ENCODE results near the gene ZNF80. TPM values are rescaled to one million over a fixed set of nuclear protein-coding genes. Genes with fewer than 3 reads are reported as not detected.
A peak's percentile ranks its signal among the peaks of the same experiment; 100 is the strongest.

ZNF80 gene
- total and polyA plus RNA-seq, 7 experiments from 2014 or later, result 0.27 to 0.65 (median 0.60) TPM; not detected in 1

DNA sequence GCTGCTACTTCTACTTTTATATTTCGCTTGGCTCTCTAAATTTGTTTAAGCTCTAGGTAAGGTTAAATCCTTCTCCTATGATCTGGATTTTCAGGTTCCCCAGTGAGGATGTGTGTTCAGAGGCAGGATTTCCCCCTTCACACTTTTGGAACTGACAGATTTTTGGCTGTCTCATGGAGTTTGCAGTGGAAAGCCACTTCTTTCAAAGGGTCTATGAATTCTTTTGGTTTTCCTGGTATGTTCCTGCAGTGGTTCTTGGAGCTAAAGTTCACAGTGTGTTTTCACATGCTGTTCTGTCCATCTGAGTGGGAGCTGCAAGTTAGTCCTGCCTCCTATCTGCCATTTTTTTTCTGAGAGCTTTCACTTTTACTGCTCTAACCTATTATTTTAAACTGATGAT, 34.9 kb upstream of the ZNF80 start:
- no peak overlapping the region for H3K27ac ChIP-seq (ENCODE audit: low read depth, low read length)
- ATAC-seq, result no peak
- H3K36me3 ChIP-seq (ENCODE audit: control insufficient read depth in 2 of 3, insufficient read depth in 3 of 3, low read length in 3 of 3), result no peaks in the 10 kb centered on the region
- peak overlapping the region in 1 of 9 donors; percentile 65 for H3K27ac Mint-ChIP-seq
- peaks cover 0 to 8% (median 0%) of the 10 kb centered on the region in 3 experiments for H3K9me3 ChIP-seq (ENCODE audit: control insufficient read depth in 2 of 3, low read length in 3 of 3)
- POLR2A ChIA-PET, result interaction anchor here (1.7 kb wide), 1 partner anchor 59 kb away, joined by 3 read pairs; no protein-coding TSS in a partner anchor
- H3K27me3 ChIP-seq (ENCODE audit: control insufficient read depth in 2 of 2, insufficient read depth in 2 of 2, low read length in 2 of 2), result no peaks in the 10 kb centered on the region
- DNase-seq, result no peak
- no peaks in the 10 kb centered on the region for H3K27me3 Mint-ChIP-seq
- peaks cover 7 to 39% (median 22%) of the 10 kb centered on the region in 11 donors for H3K9me3 Mint-ChIP-seq
- peaks cover 5 to 21% (median 8%) of the 10 kb centered on the region in 5 donors for H3K36me3 Mint-ChIP-seq
- peaks cover 0 to 3% of the 10 kb centered on the region in 2 donors for H3K4me1 ChIP-seq (ENCODE audit: control insufficient read depth in 2 of 2, insufficient read depth in 2 of 2, low read length in 2 of 2)
- peaks cover 0 to 6% (median 0%) of the 10 kb centered on the region in 7 donors for H3K4me1 Mint-ChIP-seq
- intact Hi-C loops (cut with micrococcal nuclease), result no loop called here
- CTCF ChIA-PET, result no interaction called here
- H3K4me3 ChIP-seq (ENCODE audit: low read length), result no peak overlapping the region
- no peak overlapping the region for H3K4me3 Mint-ChIP-seq

DNA sequence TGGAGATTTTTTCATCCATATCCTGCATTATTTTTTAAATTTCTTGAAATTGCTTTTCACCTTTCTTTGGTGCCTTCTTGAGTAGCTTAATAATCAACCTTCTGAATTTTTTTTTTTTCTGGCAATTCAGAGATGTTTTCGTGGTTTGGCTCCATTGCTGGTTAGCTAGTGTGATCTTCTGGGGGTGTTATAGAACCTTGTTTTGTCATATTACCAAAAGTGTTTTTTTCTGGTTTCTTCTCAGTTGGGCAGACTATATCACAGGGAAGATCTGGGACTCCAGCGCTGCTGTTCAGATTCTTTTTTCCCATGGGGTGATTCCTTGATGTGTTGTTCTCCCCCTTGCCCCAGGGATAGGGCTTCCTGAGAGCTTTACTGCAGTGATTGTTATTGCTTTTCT, 32.6 kb upstream of the ZNF80 start:
- H3K9me3 ChIP-seq (ENCODE audit: control insufficient read depth in 2 of 3, low read length in 3 of 3), result peaks cover 0 to 8% (median 0%) of the 10 kb centered on the region in 3 experiments
- peaks cover 7 to 39% (median 22%) of the 10 kb centered on the region in 11 donors for H3K9me3 Mint-ChIP-seq
- H3K36me3 ChIP-seq (ENCODE audit: control insufficient read depth in 2 of 3, insufficient read depth in 3 of 3, low read length in 3 of 3), result no peaks in the 10 kb centered on the region
- CTCF ChIA-PET, result interaction anchor here (1.2 kb wide), 1 partner anchor 21 kb away, joined by 5 read pairs; no protein-coding TSS in a partner anchor
- no peak overlapping the region for H3K4me3 ChIP-seq (ENCODE audit: low read length)
- H3K4me1 Mint-ChIP-seq, result peaks cover 0 to 5% (median 0%) of the 10 kb centered on the region in 7 donors
- H3K36me3 Mint-ChIP-seq, result peaks cover 5 to 20% (median 8%) of the 10 kb centered on the region in 5 donors
- intact Hi-C loops (cut with micrococcal nuclease), result no loop called here
- H3K27me3 ChIP-seq (ENCODE audit: control insufficient read depth in 2 of 2, insufficient read depth in 2 of 2, low read length in 2 of 2), result no peaks in the 10 kb centered on the region
- H3K4me3 Mint-ChIP-seq, result no peak overlapping the region
- POLR2A ChIA-PET, result no interaction called here
- DNase-seq (no peak), ATAC-seq (no peak)
- H3K4me1 ChIP-seq (ENCODE audit: control insufficient read depth in 2 of 2, insufficient read depth in 2 of 2, low read length in 2 of 2), result peaks cover 0 to 3% of the 10 kb centered on the region in 2 donors
- no peaks in the 10 kb centered on the region for H3K27me3 Mint-ChIP-seq
- H3K27ac Mint-ChIP-seq, result no peak overlapping the region
- no peak overlapping the region for H3K27ac ChIP-seq (ENCODE audit: low read depth, low read length)

- H3K9me3 Mint-ChIP-seq, result peaks cover 0 to 22% (median 8%) of the 10 kb centered on the region in 11 donors
- intact Hi-C loops (cut with micrococcal nuclease), result no loop called here
Observed at GRCh38 chr3:114260152-114260551, 22.8 kb upstream of the ZNF80 start.

DNA sequence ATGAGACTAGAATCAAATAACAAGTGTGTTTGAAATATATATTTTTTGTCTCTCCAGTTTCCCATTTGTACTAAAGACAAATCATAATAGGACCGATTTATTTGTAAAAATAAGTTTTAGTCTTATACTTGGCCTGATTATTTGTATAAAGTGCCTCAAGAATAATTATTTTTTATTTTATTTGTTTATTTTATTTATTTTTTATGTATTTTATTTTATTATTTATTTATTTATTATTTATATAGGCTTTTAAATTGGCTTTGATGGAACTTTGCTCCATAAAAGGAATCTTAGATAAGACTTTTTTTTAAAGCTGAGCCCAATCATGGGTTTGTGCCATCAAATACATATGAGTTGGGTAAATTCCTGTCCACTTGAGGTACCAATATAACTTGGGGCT, 22.2 kb upstream of the ZNF80 start:
- Histone ChIP-seq H3K9me3 (ENCODE audit: control insufficient read depth in 2 of 3, low read length in 3 of 3) (no peaks in the 10 kb centered on the region), H3K36me3 (ENCODE audit: control insufficient read depth in 2 of 3, insufficient read depth in 3 of 3, low read length in 3 of 3) (no peaks in the 10 kb centered on the region), H3K27ac (ENCODE audit: low read depth, low read length) (no peak overlapping the region), H3K4me1 (ENCODE audit: control insufficient read depth in 2 of 2, insufficient read depth in 2 of 2, low read length in 2 of 2) (no peaks in the 10 kb centered on the region), H3K27me3 (ENCODE audit: control insufficient read depth in 2 of 2, insufficient read depth in 2 of 2, low read length in 2 of 2) (no peaks in the 10 kb centered on the region), H3K4me3 (ENCODE audit: low read length) (no peak overlapping the region)
- peaks cover 0 to 21% (median 8%) of the 10 kb centered on the region in 11 donors for H3K9me3 Mint-ChIP-seq
- DNase-seq (no peak), ATAC-seq (no peak)
- ChIA-PET CTCF (interaction anchor here (1.0 kb wide), 1 partner anchor 10 kb away, joined by 3 read pairs; no protein-coding TSS in a partner anchor), POLR2A (no interaction called here)
- peaks cover 0 to 4% (median 0%) of the 10 kb centered on the region in 5 donors for H3K27me3 Mint-ChIP-seq
- no peak overlapping the region for H3K27ac Mint-ChIP-seq
- H3K4me1 Mint-ChIP-seq, result no peaks in the 10 kb centered on the region
- no peak overlapping the region for H3K4me3 Mint-ChIP-seq
- intact Hi-C loops (cut with micrococcal nuclease), result no loop called here
- H3K36me3 Mint-ChIP-seq, result peaks cover 0 to 7% (median 0%) of the 10 kb centered on the region in 5 donors

More at GRCh38 chr3:114260152-114260551, 22.8 kb upstream of the ZNF80 start:
- Mint-ChIP-seq H3K27ac (no peak overlapping the region), H3K36me3 (peaks cover 0 to 7% (median 0%) of the 10 kb centered on the region in 5 donors), H3K4me3 (no peak overlapping the region), H3K4me1 (no peaks in the 10 kb centered on the region), H3K27me3 (peaks cover 0 to 4% (median 0%) of the 10 kb centered on the region in 5 donors)
- ChIA-PET CTCF (interaction anchor here (1.0 kb wide), 1 partner anchor 11 kb away, joined by 3 read pairs; no protein-coding TSS in a partner anchor), POLR2A (no interaction called here)
- ATAC-seq (no peak), DNase-seq (no peak)
- Histone ChIP-seq H3K27me3 (ENCODE audit: control insufficient read depth in 2 of 2, insufficient read depth in 2 of 2, low read length in 2 of 2) (no peaks in the 10 kb centered on the region), H3K4me3 (ENCODE audit: low read length) (no peak overlapping the region), H3K36me3 (ENCODE audit: control insufficient read depth in 2 of 3, insufficient read depth in 3 of 3, low read length in 3 of 3) (no peaks in the 10 kb centered on the region), H3K4me1 (ENCODE audit: control insufficient read depth in 2 of 2, insufficient read depth in 2 of 2, low read length in 2 of 2) (no peaks in the 10 kb centered on the region), H3K27ac (ENCODE audit: low read depth, low read length) (no peak overlapping the region), H3K9me3 (ENCODE audit: control insufficient read depth in 2 of 3, low read length in 3 of 3) (no peaks in the 10 kb centered on the region)

DNA sequence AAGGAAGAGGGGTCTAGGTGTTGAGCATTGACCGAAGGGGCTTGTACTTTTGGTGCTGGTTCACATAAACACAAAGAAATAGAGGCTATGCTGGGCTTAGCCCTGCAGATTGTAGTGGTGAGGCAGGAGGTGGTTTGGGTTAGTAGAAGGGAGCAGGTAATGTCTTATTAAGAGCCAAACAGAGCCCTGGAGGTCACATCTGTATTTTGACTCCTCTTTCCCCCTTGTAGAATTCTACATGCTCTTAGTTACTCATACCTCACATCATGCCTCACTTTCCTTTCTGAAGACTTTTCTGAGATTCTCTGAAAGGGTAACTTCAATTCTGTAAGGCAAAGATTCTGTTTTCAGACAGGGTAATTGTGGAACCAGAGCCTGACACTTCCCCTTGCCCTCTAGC, 16.1 kb upstream of the ZNF80 start:
- DNase-seq, result no peak
- peaks cover 0 to 8% (median 5%) of the 10 kb centered on the region in 5 donors for H3K36me3 Mint-ChIP-seq
- Histone ChIP-seq H3K4me3 (ENCODE audit: low read length) (no peak overlapping the region), H3K36me3 (ENCODE audit: control insufficient read depth in 2 of 3, insufficient read depth in 3 of 3, low read length in 3 of 3) (no peaks in the 10 kb centered on the region), H3K4me1 (ENCODE audit: control insufficient read depth in 2 of 2, insufficient read depth in 2 of 2, low read length in 2 of 2) (no peaks in the 10 kb centered on the region), H3K9me3 (ENCODE audit: control insufficient read depth in 2 of 3, low read length in 3 of 3) (no peaks in the 10 kb centered on the region), H3K27ac (ENCODE audit: low read depth, low read length) (no peak overlapping the region), H3K27me3 (ENCODE audit: control insufficient read depth in 2 of 2, insufficient read depth in 2 of 2, low read length in 2 of 2) (no peaks in the 10 kb centered on the region)
- H3K27ac Mint-ChIP-seq, result peak overlapping the region in 6 of 9 donors; percentile 15 to 60 (median 36)
- ATAC-seq, result no peak
- intact Hi-C loops (cut with micrococcal nuclease), result no loop called here
- peaks cover 2 to 14% (median 7%) of the 10 kb centered on the region in 11 donors for H3K9me3 Mint-ChIP-seq
- CTCF ChIA-PET, result no interaction called here
- peaks cover 0 to 15% (median 12%) of the 10 kb centered on the region in 7 donors for H3K4me1 Mint-ChIP-seq
- H3K27me3 Mint-ChIP-seq, result no peaks in the 10 kb centered on the region
- H3K4me3 Mint-ChIP-seq, result no peak overlapping the region
- POLR2A ChIA-PET, result no interaction called here

GRCh38 chr3:114252954-114253353, 15.6 kb upstream of the ZNF80 start:
- CTCF ChIA-PET, result no interaction called here
- Mint-ChIP-seq H3K36me3 (peaks cover 0 to 8% (median 5%) of the 10 kb centered on the region in 5 donors), H3K27ac (peak overlapping the region in 4 of 9 donors; percentile 15 to 60 (median 23)), H3K4me3 (no peak overlapping the region), H3K27me3 (no peaks in the 10 kb centered on the region), H3K9me3 (peaks cover 2 to 11% (median 7%) of the 10 kb centered on the region in 11 donors), H3K4me1 (peaks cover 0 to 15% (median 12%) of the 10 kb centered on the region in 7 donors)
- H3K9me3 ChIP-seq (ENCODE audit: control insufficient read depth in 2 of 3, low read length in 3 of 3), result no peaks in the 10 kb centered on the region
- DNase-seq (no peak), ATAC-seq (no peak)
- no peaks in the 10 kb centered on the region for H3K4me1 ChIP-seq (ENCODE audit: control insufficient read depth in 2 of 2, insufficient read depth in 2 of 2, low read length in 2 of 2)
- intact Hi-C loops (cut with micrococcal nuclease), result no loop called here
- POLR2A ChIA-PET, result no interaction called here
- H3K36me3 ChIP-seq (ENCODE audit: control insufficient read depth in 2 of 3, insufficient read depth in 3 of 3, low read length in 3 of 3), result no peaks in the 10 kb centered on the region
- no peaks in the 10 kb centered on the region for H3K27me3 ChIP-seq (ENCODE audit: control insufficient read depth in 2 of 2, insufficient read depth in 2 of 2, low read length in 2 of 2)
- no peak overlapping the region for H3K27ac ChIP-seq (ENCODE audit: low read depth, low read length)
- H3K4me3 ChIP-seq (ENCODE audit: low read length), result no peak overlapping the region

- H3K27ac Mint-ChIP-seq, result peak overlapping the region in 2 of 9 donors; percentile 55 to 69
- no peak for ATAC-seq
- peak overlapping the region in 1 of 10 donors; percentile 10 for H3K4me3 Mint-ChIP-seq
- intact Hi-C loops (cut with micrococcal nuclease), result loop anchor here in 1 of 2 donors (1.0 to 2.0 kb wide), 2 partner anchors 20 to 28 kb away; no protein-coding TSS in a partner anchor
- H3K9me3 Mint-ChIP-seq, result peaks cover 0 to 25% (median 9%) of the 10 kb centered on the region in 11 donors
- H3K27me3 ChIP-seq (ENCODE audit: control insufficient read depth in 2 of 2, insufficient read depth in 2 of 2, low read length in 2 of 2), result no peaks in the 10 kb centered on the region
- ChIA-PET CTCF (no interaction called here), POLR2A (interaction anchor here (0.6 kb wide), 1 partner anchor 11 kb away, joined by 3 read pairs; no protein-coding TSS in a partner anchor)
- H3K4me3 ChIP-seq (ENCODE audit: low read length), result no peak overlapping the region
- H3K27ac ChIP-seq (ENCODE audit: low read depth, low read length), result no peak overlapping the region
- no peaks in the 10 kb centered on the region for H3K27me3 Mint-ChIP-seq
- peaks cover 0 to 28% (median 10%) of the 10 kb centered on the region in 5 donors for H3K36me3 Mint-ChIP-seq
- DNase-seq, result no peak
- no peaks in the 10 kb centered on the region for H3K9me3 ChIP-seq (ENCODE audit: control insufficient read depth in 2 of 3, low read length in 3 of 3)
- no peaks in the 10 kb centered on the region for H3K4me1 ChIP-seq (ENCODE audit: control insufficient read depth in 2 of 2, insufficient read depth in 2 of 2, low read length in 2 of 2)
- H3K36me3 ChIP-seq (ENCODE audit: control insufficient read depth in 2 of 3, insufficient read depth in 3 of 3, low read length in 3 of 3), result no peaks in the 10 kb centered on the region
- peaks cover 0 to 19% (median 2%) of the 10 kb centered on the region in 7 donors for H3K4me1 Mint-ChIP-seq
Observed at GRCh38 chr3:114242947-114243346, 5.6 kb upstream of the ZNF80 start.

All from naive thymus-derived CD4-positive, alpha-beta T cell (primary cell).